Endodermal cell (in vitro differentiated cells): ENCODE measurements around the gene TSPO. TPM values are rescaled to one million over a fixed set of nuclear protein-coding genes. Genes with fewer than 3 reads are reported as not detected.

Experiments
- DNase-seq: peaks from one replicate; pipeline ENCODE4 v3.0.0-alpha.2; 2017
- H3K27ac ChIP-seq: 2 replicates; pipeline ENCODE4 v1.5.1; 2013; ENCODE audit warnings: mild to moderate bottlenecking, low read depth, low read length, moderate library complexity
- H3K27me3 ChIP-seq: 2 replicates; pipeline ENCODE4 v1.6.1; 2013; ENCODE audit warnings: mild to moderate bottlenecking, low read length, moderate library complexity; ENCODE audit not compliant: insufficient read depth, control insufficient read depth, poor library complexity, severe bottlenecking
- H3K36me3 ChIP-seq: 2 replicates; pipeline ENCODE4 v1.7.0; 2013; ENCODE audit warnings: mild to moderate bottlenecking, low read length, moderate library complexity; ENCODE audit not compliant: control insufficient read depth, insufficient read depth
- H3K4me1 ChIP-seq: one replicate; pipeline ENCODE4 v1.7.0; 2013; ENCODE audit warnings: low read length; ENCODE audit not compliant: control insufficient read depth, insufficient read depth
- H3K4me3 ChIP-seq: 2 replicates; pipeline ENCODE4 v1.5.1; 2013; ENCODE audit warnings: mild to moderate bottlenecking, low read length, moderate library complexity
- H3K9ac ChIP-seq: 2 replicates; pipeline ENCODE4 v1.6.1; 2013; ENCODE audit warnings: mild to moderate bottlenecking, low read length, moderate library complexity; ENCODE audit not compliant: poor library complexity, severe bottlenecking; ENCODE audit errors: extremely low read depth
- H3K9me3 ChIP-seq: 2 replicates; pipeline ENCODE4 v1.6.1; 2013; ENCODE audit warnings: mild to moderate bottlenecking, low read length, moderate library complexity; ENCODE audit not compliant: control insufficient read depth
- H3K27ac Mint-ChIP-seq: 2 replicates; pipeline ENCODE4 v1.8.0; 2020; ENCODE audit warnings: mixed read lengths
- H3K27me3 Mint-ChIP-seq: 2 replicates; pipeline ENCODE4 v1.8.0; 2021; ENCODE audit warnings: mild to moderate bottlenecking, mixed read lengths; ENCODE audit not compliant: insufficient read depth
- H3K36me3 Mint-ChIP-seq: 2 replicates; pipeline ENCODE4 v1.8.0; 2020; ENCODE audit warnings: low read depth, mixed read lengths
- H3K4me1 Mint-ChIP-seq: 2 replicates; pipeline ENCODE4 v1.8.0; 2020; ENCODE audit warnings: mixed read lengths
- H3K4me3 Mint-ChIP-seq: 2 replicates; pipeline ENCODE4 v1.8.0; 2020; ENCODE audit warnings: mild to moderate bottlenecking, moderate library complexity, mixed read lengths
- H3K9me3 Mint-ChIP-seq: 2 replicates; pipeline ENCODE4 v1.8.0; 2020; ENCODE audit warnings: mild to moderate bottlenecking, mixed read lengths
- CTCF ChIP-seq: fragments of 200-600 bp; sonication (generic); conservative IDR thresholded peaks from 2 replicates; pipeline ENCODE4 v1.5.0; 2021; ENCODE audit warnings: antibody characterized with exemption, mild to moderate bottlenecking
- whole genome bisulfite sequencing, 2 experiments: methylation state at CpG; one replicate each; pipeline versions ENCODE4 v1.1.5 to v1.1.7; 2013; ENCODE audit warnings: missing lambda C conversion rate in 2 of 2, mixed read lengths in 1 of 2; ENCODE audit not compliant: insufficient coverage in 1 of 2, insufficient read length in 1 of 2; 5-methylcytosine and 5-hydroxymethylcytosine counted together
- total RNA-seq, 2 donors: library from RNA; stranded (reverse); fragmentation: NEBNext Ultra II Directional in 1 of 2; extraction: Animal tissue kit (Norgen Biotek cat#: 25700) in 1 of 2; gene quantifications; 2 replicates in 1 of 2; 3 replicates in 1 of 2; pipeline ENCODE4 v1.2.1, GENCODE V29; 2021

Gene TSPO
- total RNA-seq, 2 donors from 2014 or later: 9.6 to 12.3 TPM

DNA sequence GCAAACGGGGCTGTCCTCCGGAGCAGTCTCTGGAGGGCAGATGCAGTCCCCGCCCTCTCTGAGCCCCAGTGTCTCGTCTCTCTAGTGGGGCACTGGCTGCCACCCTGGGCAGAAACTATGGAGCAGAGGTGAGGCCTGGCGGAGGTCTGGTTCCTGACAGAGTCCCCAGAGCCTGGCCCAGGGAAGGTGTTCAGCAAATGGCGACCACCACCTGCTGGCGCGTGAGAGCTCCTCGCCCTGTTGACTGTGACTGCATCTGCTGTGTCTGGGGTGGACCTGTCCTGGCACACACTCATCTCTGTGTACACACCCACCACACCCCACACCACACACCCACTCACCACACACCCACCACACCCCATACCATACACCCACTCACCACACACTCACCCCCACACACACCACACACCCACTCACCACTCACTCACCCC lies 53.9 kb downstream of the TSPO start:
- no peak overlapping the region for H3K9ac ChIP-seq
- Mint-ChIP-seq H3K4me3 (no peak overlapping the region), H3K9me3 (no peaks in the 10 kb centered on the region), H3K36me3 (no peaks in the 10 kb centered on the region), H3K4me1 (peaks cover 2% of the 10 kb centered on the region), H3K27me3 (no peaks in the 10 kb centered on the region), H3K27ac (no peak overlapping the region)
- no peaks in the 10 kb centered on the region for H3K36me3 ChIP-seq
- no peaks in the 10 kb centered on the region for H3K27me3 ChIP-seq
- no peak overlapping the region for H3K27ac ChIP-seq
- TF ChIP-seq CTCF: no peak
- no peak for DNase-seq
- 87 to 93% methylated on average over 4 to 9 of the region's 9 CpGs for WGBS, 2 experiments
- H3K9me3 ChIP-seq: no peaks in the 10 kb centered on the region
- no peak overlapping the region for H3K4me3 ChIP-seq
- H3K4me1 ChIP-seq: no peaks in the 10 kb centered on the region

- no peaks in the 10 kb centered on the region for H3K9me3 Mint-ChIP-seq
- H3K27ac ChIP-seq: no peak overlapping the region
- no peaks in the 10 kb centered on the region for H3K9me3 ChIP-seq
- H3K27ac Mint-ChIP-seq: no peak overlapping the region
- no peak for TF ChIP-seq CTCF
- no peak overlapping the region for H3K4me3 Mint-ChIP-seq
- no peaks in the 10 kb centered on the region for H3K36me3 ChIP-seq
- no peaks in the 10 kb centered on the region for H3K36me3 Mint-ChIP-seq
- no peak overlapping the region for H3K4me3 ChIP-seq
- no peak overlapping the region for H3K9ac ChIP-seq
- H3K27me3 ChIP-seq: no peaks in the 10 kb centered on the region
- no peak for DNase-seq
- H3K4me1 Mint-ChIP-seq: peaks cover 2% of the 10 kb centered on the region
- 98 to 100% methylated on average over 1 to 4 of the region's 5 CpGs for WGBS, 2 experiments
- H3K4me1 ChIP-seq: no peaks in the 10 kb centered on the region
- H3K27me3 Mint-ChIP-seq: no peaks in the 10 kb centered on the region
These were observed 54.6 kb downstream of the TSPO start for GRCh38 chr22:43205748-43206508.

DNA sequence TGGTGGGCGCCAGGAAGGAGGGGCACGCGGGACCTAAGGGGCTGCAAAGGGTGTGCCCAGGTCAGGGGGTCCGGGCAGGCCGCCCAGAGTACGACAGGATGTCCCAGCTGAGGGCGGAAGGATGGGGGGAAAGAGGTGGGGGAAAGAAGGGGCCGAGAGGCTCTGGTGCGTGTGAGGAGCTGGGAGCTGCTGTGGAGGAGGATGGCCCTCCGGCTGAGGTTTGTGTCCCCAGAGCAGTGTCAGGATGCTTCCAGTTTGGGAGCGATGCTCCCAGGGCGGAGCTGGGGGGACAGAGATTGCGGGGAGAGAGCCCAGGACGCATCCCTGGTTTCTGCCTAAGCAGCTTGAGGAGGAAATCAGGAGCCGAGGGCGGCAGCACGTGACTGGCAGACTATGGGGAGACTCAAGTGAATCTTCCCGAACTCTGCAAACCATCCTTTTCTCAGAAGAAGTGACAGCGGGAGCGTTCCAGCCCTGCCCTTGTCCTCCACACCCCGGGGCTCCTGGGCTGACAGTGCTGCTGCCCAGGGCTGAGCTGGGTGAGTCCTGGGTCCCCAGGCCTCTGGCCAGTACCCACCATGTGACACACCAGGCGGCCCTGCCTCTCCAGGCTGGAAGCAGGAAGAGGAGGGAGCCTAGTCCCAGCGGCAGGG lies 55.3 kb downstream of the TSPO start:
- Histone ChIP-seq H3K4me3 (no peak overlapping the region), H3K27ac (no peak overlapping the region), H3K9ac (no peak overlapping the region), H3K27me3 (no peaks in the 10 kb centered on the region), H3K9me3 (no peaks in the 10 kb centered on the region), H3K36me3 (no peaks in the 10 kb centered on the region), H3K4me1 (no peaks in the 10 kb centered on the region)
- Mint-ChIP-seq H3K4me1 (peaks cover 2% of the 10 kb centered on the region), H3K27me3 (no peaks in the 10 kb centered on the region), H3K9me3 (no peaks in the 10 kb centered on the region), H3K27ac (no peak overlapping the region), H3K36me3 (no peaks in the 10 kb centered on the region), H3K4me3 (no peak overlapping the region)
- DNase-seq: no peak
- WGBS, 2 experiments: 85 to 88% methylated on average over 18 to 23 of the region's 23 CpGs
- no peak for TF ChIP-seq CTCF
